ENCODE measurements around the gene ADCYAP1R1. TPM values are rescaled to one million over a fixed set of nuclear protein-coding genes. Genes with fewer than 3 reads are reported as not detected.

Gene ADCYAP1R1
- total RNA-seq, 1 donor from 2014 or later, result 4.8 TPM

- ATAC-seq (ENCODE audit: poor library complexity) (no peak), DNase-seq (no peak)
- intact Hi-C loops (cut with DNase I), result no loop called here
These were observed 46.7 kb downstream of the ADCYAP1R1 start for GRCh38 chr7:31098642-31099360.

- no peak for ATAC-seq (ENCODE audit: poor library complexity)
- DNase-seq, result no peak
- intact Hi-C loops (cut with DNase I), result no loop called here
These were observed 47.6 kb downstream of the ADCYAP1R1 start for GRCh38 chr7:31099451-31100444.

GRCh38 chr7:31100445-31100844, 48.3 kb downstream of the ADCYAP1R1 start:
- no peak for ATAC-seq (ENCODE audit: poor library complexity)
- no peak for DNase-seq
- intact Hi-C loops (cut with DNase I), result no loop called here

GRCh38 chr7:31100871-31101270, 48.8 kb downstream of the ADCYAP1R1 start:
- DNase-seq (no peak), ATAC-seq (ENCODE audit: poor library complexity) (no peak)
- intact Hi-C loops (cut with DNase I), result no loop called here

GRCh38 chr7:31101544-31101943, 49.4 kb downstream of the ADCYAP1R1 start:
- intact Hi-C loops (cut with DNase I), result no loop called here
- no peak for ATAC-seq (ENCODE audit: poor library complexity)

GRCh38 chr7:31102151-31102972, 50.3 kb downstream of the ADCYAP1R1 start:
- intact Hi-C loops (cut with DNase I), result no loop called here
- DNase-seq, result no peak
- ATAC-seq (ENCODE audit: poor library complexity), result no peak

More at GRCh38 chr7:31101544-31101943, 49.4 kb downstream of the ADCYAP1R1 start:
- no peak for DNase-seq

GRCh38 chr7:31102973-31103850, 51.1 kb downstream of the ADCYAP1R1 start:
- DNase-seq (no peak), ATAC-seq (ENCODE audit: poor library complexity) (no peak)
- intact Hi-C loops (cut with DNase I), result no loop called here

- DNase-seq (no peak), ATAC-seq (ENCODE audit: poor library complexity) (peak; percentile 13)
- intact Hi-C loops (cut with DNase I), result no loop called here
These were observed 52.5 kb downstream of the ADCYAP1R1 start for GRCh38 chr7:31104361-31105255.

GRCh38 chr7:31105256-31105950, 53.3 kb downstream of the ADCYAP1R1 start:
- DNase-seq, result no peak

GRCh38 chr7:31106303-31107105, 54.4 kb downstream of the ADCYAP1R1 start:
- intact Hi-C loops (cut with DNase I), result no loop called here
- DNase-seq (no peak), ATAC-seq (ENCODE audit: poor library complexity) (no peak)

More at GRCh38 chr7:31105256-31105950, 53.3 kb downstream of the ADCYAP1R1 start:
- intact Hi-C loops (cut with DNase I), result no loop called here
- peak; percentile 29 for ATAC-seq (ENCODE audit: poor library complexity)

GRCh38 chr7:31107106-31108090, 55.3 kb downstream of the ADCYAP1R1 start:
- intact Hi-C loops (cut with DNase I), result no loop called here
- DNase-seq (no peak), ATAC-seq (ENCODE audit: poor library complexity) (no peak)

GRCh38 chr7:31108097-31108657, 56.1 kb downstream of the ADCYAP1R1 start:
- ATAC-seq (ENCODE audit: poor library complexity) (no peak), DNase-seq (no peak)
- intact Hi-C loops (cut with DNase I), result no loop called here

- intact Hi-C loops (cut with DNase I), result no loop called here
- ATAC-seq (ENCODE audit: poor library complexity) (no peak), DNase-seq (no peak)
These were observed 57.6 kb downstream of the ADCYAP1R1 start for GRCh38 chr7:31109751-31110150.
